ENCODE results near the gene EMILIN3.

EMILIN3 gene

GRCh38 chr20:41366546-41367392 lies at the start of gene EMILIN3:
Gene EMILIN3 (minus strand): TSS chr20:41366818. CDS start chr20:41366634, 184 bp downstream.
- peak within 1 kb of the TSS; percentile 61 for H3K4me3 ChIP-seq (ENCODE audit: low read depth, low read length)
- H3K27me3 ChIP-seq (ENCODE audit: control insufficient read depth, insufficient read depth, low read length), result peaks cover 39% of the 10 kb centered on the region
- no peaks in the 10 kb centered on the region for H3K4me1 ChIP-seq (ENCODE audit: control insufficient read depth, insufficient read depth, low read length)

GRCh38 chr20:41415191-41415590 lies 48.6 kb upstream of the EMILIN3 start:
- no peak overlapping the region for H3K9ac ChIP-seq (ENCODE audit: low read depth, low read length)
- H3K27me3 ChIP-seq (ENCODE audit: control insufficient read depth, insufficient read depth, low read length), result no peaks in the 10 kb centered on the region
- H3K36me3 ChIP-seq (ENCODE audit: control insufficient read depth, insufficient read depth, low read length), result peaks cover 47% of the 10 kb centered on the region
- no peaks in the 10 kb centered on the region for H3K9me3 ChIP-seq (ENCODE audit: control insufficient read depth, insufficient read depth, low read length)
- H3K4me1 ChIP-seq (ENCODE audit: control insufficient read depth, insufficient read depth, low read length), result no peaks in the 10 kb centered on the region
- no peak overlapping the region for H3K4me3 ChIP-seq (ENCODE audit: low read depth, low read length)

More at GRCh38 chr20:41366546-41367392, at the start of gene EMILIN3:
- no peaks in the 10 kb centered on the region for H3K9me3 ChIP-seq (ENCODE audit: control insufficient read depth, insufficient read depth, low read length)
- H3K36me3 ChIP-seq (ENCODE audit: control insufficient read depth, insufficient read depth, low read length), result no peaks in the 10 kb centered on the region
- peak within 1 kb of the TSS; percentile 70 for H3K9ac ChIP-seq (ENCODE audit: low read depth, low read length)

- Histone ChIP-seq H3K9me3 (ENCODE audit: control insufficient read depth, insufficient read depth, low read length) (no peaks in the 10 kb centered on the region), H3K9ac (ENCODE audit: low read depth, low read length) (no peak overlapping the region), H3K4me3 (ENCODE audit: low read depth, low read length) (no peak overlapping the region), H3K4me1 (ENCODE audit: control insufficient read depth, insufficient read depth, low read length) (no peaks in the 10 kb centered on the region), H3K27me3 (ENCODE audit: control insufficient read depth, insufficient read depth, low read length) (no peaks in the 10 kb centered on the region), H3K36me3 (ENCODE audit: control insufficient read depth, insufficient read depth, low read length) (peaks cover 63% of the 10 kb centered on the region)
These were observed 46.6 kb upstream of the EMILIN3 start for GRCh38 chr20:41413169-41413568.

- no peak overlapping the region for H3K9ac ChIP-seq (ENCODE audit: low read depth, low read length)
- peaks cover 65% of the 10 kb centered on the region for H3K36me3 ChIP-seq (ENCODE audit: control insufficient read depth, insufficient read depth, low read length)
These were observed 45.9 kb upstream of the EMILIN3 start for GRCh38 chr20:41412324-41413120.

GRCh38 chr20:41411391-41411847 lies 44.8 kb upstream of the EMILIN3 start:
- no peaks in the 10 kb centered on the region for H3K4me1 ChIP-seq (ENCODE audit: control insufficient read depth, insufficient read depth, low read length)

More at GRCh38 chr20:41412324-41413120, 45.9 kb upstream of the EMILIN3 start:
- Histone ChIP-seq H3K9me3 (ENCODE audit: control insufficient read depth, insufficient read depth, low read length) (no peaks in the 10 kb centered on the region), H3K27me3 (ENCODE audit: control insufficient read depth, insufficient read depth, low read length) (no peaks in the 10 kb centered on the region), H3K4me3 (ENCODE audit: low read depth, low read length) (no peak overlapping the region), H3K4me1 (ENCODE audit: control insufficient read depth, insufficient read depth, low read length) (no peaks in the 10 kb centered on the region)

GRCh38 chr20:41408986-41409385 lies 42.4 kb upstream of the EMILIN3 start:
- Histone ChIP-seq H3K27me3 (ENCODE audit: control insufficient read depth, insufficient read depth, low read length) (no peaks in the 10 kb centered on the region), H3K9me3 (ENCODE audit: control insufficient read depth, insufficient read depth, low read length) (no peaks in the 10 kb centered on the region), H3K4me3 (ENCODE audit: low read depth, low read length) (no peak overlapping the region), H3K9ac (ENCODE audit: low read depth, low read length) (no peak overlapping the region), H3K36me3 (ENCODE audit: control insufficient read depth, insufficient read depth, low read length) (peaks cover 59% of the 10 kb centered on the region), H3K4me1 (ENCODE audit: control insufficient read depth, insufficient read depth, low read length) (no peaks in the 10 kb centered on the region)

More at GRCh38 chr20:41411391-41411847, 44.8 kb upstream of the EMILIN3 start:
- Histone ChIP-seq H3K9me3 (ENCODE audit: control insufficient read depth, insufficient read depth, low read length) (no peaks in the 10 kb centered on the region), H3K27me3 (ENCODE audit: control insufficient read depth, insufficient read depth, low read length) (no peaks in the 10 kb centered on the region), H3K9ac (ENCODE audit: low read depth, low read length) (no peak overlapping the region), H3K36me3 (ENCODE audit: control insufficient read depth, insufficient read depth, low read length) (peaks cover 67% of the 10 kb centered on the region), H3K4me3 (ENCODE audit: low read depth, low read length) (no peak overlapping the region)

GRCh38 chr20:41408156-41408794 lies 41.7 kb upstream of the EMILIN3 start:
- H3K9me3 ChIP-seq (ENCODE audit: control insufficient read depth, insufficient read depth, low read length), result no peaks in the 10 kb centered on the region
- no peak overlapping the region for H3K4me3 ChIP-seq (ENCODE audit: low read depth, low read length)
- H3K9ac ChIP-seq (ENCODE audit: low read depth, low read length), result no peak overlapping the region
- H3K36me3 ChIP-seq (ENCODE audit: control insufficient read depth, insufficient read depth, low read length), result peaks cover 54% of the 10 kb centered on the region
- H3K27me3 ChIP-seq (ENCODE audit: control insufficient read depth, insufficient read depth, low read length), result no peaks in the 10 kb centered on the region
- no peaks in the 10 kb centered on the region for H3K4me1 ChIP-seq (ENCODE audit: control insufficient read depth, insufficient read depth, low read length)

- Histone ChIP-seq H3K27me3 (ENCODE audit: control insufficient read depth, insufficient read depth, low read length) (no peaks in the 10 kb centered on the region), H3K9me3 (ENCODE audit: control insufficient read depth, insufficient read depth, low read length) (no peaks in the 10 kb centered on the region), H3K4me1 (ENCODE audit: control insufficient read depth, insufficient read depth, low read length) (no peaks in the 10 kb centered on the region), H3K9ac (ENCODE audit: low read depth, low read length) (no peak overlapping the region), H3K36me3 (ENCODE audit: control insufficient read depth, insufficient read depth, low read length) (peaks cover 50% of the 10 kb centered on the region), H3K4me3 (ENCODE audit: low read depth, low read length) (no peak overlapping the region)
These were observed 41.0 kb upstream of the EMILIN3 start for GRCh38 chr20:41407607-41408006.

GRCh38 chr20:41406896-41407444 lies 40.4 kb upstream of the EMILIN3 start:
- Histone ChIP-seq H3K9me3 (ENCODE audit: control insufficient read depth, insufficient read depth, low read length) (no peaks in the 10 kb centered on the region), H3K36me3 (ENCODE audit: control insufficient read depth, insufficient read depth, low read length) (peaks cover 45% of the 10 kb centered on the region), H3K4me3 (ENCODE audit: low read depth, low read length) (no peak overlapping the region), H3K9ac (ENCODE audit: low read depth, low read length) (no peak overlapping the region), H3K4me1 (ENCODE audit: control insufficient read depth, insufficient read depth, low read length) (no peaks in the 10 kb centered on the region), H3K27me3 (ENCODE audit: control insufficient read depth, insufficient read depth, low read length) (no peaks in the 10 kb centered on the region)

GRCh38 chr20:41406353-41406752 lies 39.7 kb upstream of the EMILIN3 start:
- H3K9me3 ChIP-seq (ENCODE audit: control insufficient read depth, insufficient read depth, low read length), result no peaks in the 10 kb centered on the region
- no peak overlapping the region for H3K4me3 ChIP-seq (ENCODE audit: low read depth, low read length)
- no peaks in the 10 kb centered on the region for H3K4me1 ChIP-seq (ENCODE audit: control insufficient read depth, insufficient read depth, low read length)
- no peak overlapping the region for H3K9ac ChIP-seq (ENCODE audit: low read depth, low read length)
- H3K27me3 ChIP-seq (ENCODE audit: control insufficient read depth, insufficient read depth, low read length), result no peaks in the 10 kb centered on the region
- peaks cover 45% of the 10 kb centered on the region for H3K36me3 ChIP-seq (ENCODE audit: control insufficient read depth, insufficient read depth, low read length)

- H3K9ac ChIP-seq (ENCODE audit: low read depth, low read length), result no peak overlapping the region
- H3K36me3 ChIP-seq (ENCODE audit: control insufficient read depth, insufficient read depth, low read length), result peaks cover 36% of the 10 kb centered on the region
- H3K4me1 ChIP-seq (ENCODE audit: control insufficient read depth, insufficient read depth, low read length), result no peaks in the 10 kb centered on the region
- H3K9me3 ChIP-seq (ENCODE audit: control insufficient read depth, insufficient read depth, low read length), result no peaks in the 10 kb centered on the region
- H3K27me3 ChIP-seq (ENCODE audit: control insufficient read depth, insufficient read depth, low read length), result no peaks in the 10 kb centered on the region
- H3K4me3 ChIP-seq (ENCODE audit: low read depth, low read length), result no peak overlapping the region
These were observed 38.8 kb upstream of the EMILIN3 start for GRCh38 chr20:41405436-41405835.

Measured in iPS-15b (cell line).